GM18505 (cell line): ENCODE measurements around the gene ISCU.

Experiments used
- ATAC-seq: cut with Tn5 transposase; IDR thresholded peaks from one replicate; pipeline ENCODE4 v1.9.1; 2021; ENCODE audit not compliant: unreplicated experiment
- POLR2A ChIP-seq: IDR thresholded peaks from 4 replicates; pipeline ENCODE4 v1.6.1; 2011; ENCODE audit warnings: borderline replicate concordance; ENCODE audit not compliant: insufficient read depth, insufficient read length; ENCODE audit errors: extremely low read depth

ISCU gene

GRCh38 chr12:108594323-108594903 lies 32.0 kb downstream of the ISCU start:
- ATAC-seq, result no peak

GRCh38 chr12:108594960-108595710 lies 32.7 kb downstream of the ISCU start:
- no peak for TF ChIP-seq POLR2A
- no peak for ATAC-seq

More at GRCh38 chr12:108594323-108594903, 32.0 kb downstream of the ISCU start:
- TF ChIP-seq POLR2A, result no peak

GRCh38 chr12:108595711-108596647 lies 33.6 kb downstream of the ISCU start:
- ATAC-seq, result no peak
- TF ChIP-seq POLR2A, result no peak

GRCh38 chr12:108596854-108597558 lies 34.6 kb downstream of the ISCU start:
- no peak for ATAC-seq
- TF ChIP-seq POLR2A, result no peak

GRCh38 chr12:108597559-108598471 lies 35.4 kb downstream of the ISCU start, which contains the start of gene TMEM119:
Gene TMEM119, minus strand, starts transcription at chr12:108598084. Its CDS starts 5,701 bp downstream, at chr12:108592383.
- no peak for TF ChIP-seq POLR2A
- no peak for ATAC-seq

GRCh38 chr12:108598553-108599250 lies 36.3 kb downstream of the ISCU start:
- TF ChIP-seq POLR2A, result no peak

GRCh38 chr12:108599541-108599940 lies 37.1 kb downstream of the ISCU start:
- no peak for ATAC-seq

More at GRCh38 chr12:108598553-108599250, 36.3 kb downstream of the ISCU start:
- no peak for ATAC-seq

GRCh38 chr12:108599948-108600701 lies 37.7 kb downstream of the ISCU start:
- ATAC-seq, result no peak
- TF ChIP-seq POLR2A, result no peak

More at GRCh38 chr12:108599541-108599940, 37.1 kb downstream of the ISCU start:
- no peak for TF ChIP-seq POLR2A

- no peak for TF ChIP-seq POLR2A
- no peak for ATAC-seq
Observed at GRCh38 chr12:108600702-108601007, 38.3 kb downstream of the ISCU start.

- no peak for ATAC-seq
Observed at GRCh38 chr12:108602209-108602705, 39.9 kb downstream of the ISCU start.

GRCh38 chr12:108602976-108603704 lies 40.7 kb downstream of the ISCU start:
- ATAC-seq, result no peak
- no peak for TF ChIP-seq POLR2A

More at GRCh38 chr12:108602209-108602705, 39.9 kb downstream of the ISCU start:
- no peak for TF ChIP-seq POLR2A
